ENCODE measurements around the gene C5orf24.

Gene C5orf24

DNA sequence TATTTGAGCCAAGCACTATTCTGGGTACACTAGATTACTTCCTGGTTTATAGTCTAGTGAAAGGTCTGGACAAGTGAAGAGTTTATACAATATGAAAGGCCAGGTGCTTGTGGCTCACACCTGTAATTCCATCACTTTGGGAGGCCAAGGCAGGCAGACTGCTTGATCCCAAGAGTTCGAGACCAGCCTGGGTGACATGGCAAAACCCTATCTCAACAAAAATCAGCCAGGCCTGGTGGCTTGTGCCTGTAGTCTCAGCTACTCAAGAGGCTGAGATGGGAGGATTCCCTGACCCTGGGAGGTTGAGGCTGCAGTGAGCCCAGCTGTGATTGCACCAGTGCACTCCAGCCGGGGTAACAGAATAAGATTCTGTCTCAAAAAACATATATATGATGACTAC is 18.9 kb downstream of the C5orf24 start:
- DNase-seq (ENCODE audit: low read depth): no peak
- H3K4me3 ChIP-seq (ENCODE audit: low read length): no peak overlapping the region
- no peak for TF ChIP-seq CTCF (conservative IDR thresholded peaks at IDR 0.05; ENCODE audit: low read length)

DNA sequence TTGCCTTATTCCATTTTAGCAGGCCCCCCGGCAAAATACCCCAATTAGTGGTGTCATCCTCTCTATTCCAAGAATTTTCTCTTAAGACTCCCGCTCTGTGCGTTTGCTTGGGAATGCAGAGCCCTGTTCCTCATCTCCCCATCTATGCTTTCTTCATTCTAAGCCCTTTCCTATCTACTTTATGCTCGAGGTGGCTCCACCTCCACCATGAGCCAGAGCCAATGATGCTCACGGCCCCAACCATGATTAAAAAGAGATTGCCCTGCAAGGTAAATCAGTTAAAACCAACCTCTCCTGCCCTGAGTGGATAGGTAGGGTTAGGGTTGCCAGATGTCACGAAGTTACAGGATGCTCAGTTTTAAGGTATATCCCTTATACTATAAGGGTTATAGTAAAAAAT is 27.7 kb downstream of the C5orf24 start:
- H3K4me3 ChIP-seq (ENCODE audit: low read length): no peak overlapping the region
- no peak for DNase-seq (ENCODE audit: low read depth)
- no peak for TF ChIP-seq CTCF (conservative IDR thresholded peaks at IDR 0.05; ENCODE audit: low read length)

DNA sequence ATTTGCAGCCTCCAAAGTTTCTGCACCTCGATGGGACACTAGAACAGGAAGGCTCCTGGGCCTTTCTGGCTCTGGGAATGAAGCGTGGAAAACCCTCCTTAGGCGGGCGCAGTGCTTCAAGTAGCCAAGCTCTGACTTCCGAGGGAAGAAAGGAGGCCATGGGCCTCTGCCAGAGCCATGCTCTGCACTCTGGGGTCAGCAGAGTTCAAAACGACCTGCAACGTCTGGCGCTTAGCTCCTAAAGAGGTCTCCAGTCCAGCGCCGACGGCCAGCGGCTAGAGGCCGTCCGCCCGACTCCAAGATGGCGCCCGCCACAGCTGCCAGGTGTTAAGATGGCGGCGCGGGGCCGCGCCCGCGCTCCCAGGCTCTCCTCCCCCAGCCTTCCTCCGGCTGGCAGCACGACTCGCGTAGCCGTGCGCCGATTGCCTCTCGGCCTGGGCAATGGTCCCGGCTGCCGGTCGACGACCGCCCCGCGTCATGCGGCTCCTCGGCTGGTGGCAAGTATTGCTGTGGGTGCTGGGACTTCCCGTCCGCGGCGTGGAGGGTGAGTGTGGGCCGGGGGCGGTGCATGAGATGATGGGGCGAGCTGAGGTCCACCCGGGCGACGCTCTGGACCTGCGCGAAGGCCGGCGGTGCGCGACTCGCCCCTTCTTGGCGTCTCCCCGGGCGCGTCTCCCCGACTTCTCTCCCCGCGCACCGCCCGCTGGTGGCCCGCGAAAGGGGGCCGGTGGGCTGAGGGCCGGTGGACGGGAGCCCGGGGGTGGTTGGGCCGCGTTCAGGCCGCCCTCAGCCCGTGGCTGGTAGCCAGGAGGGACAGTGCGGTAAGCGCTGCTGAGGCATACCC is 28.4 kb downstream of the C5orf24 start, which contains the start of gene TXNDC15:
Gene TXNDC15 (plus strand): TSS at position 385 of the 844 bp plus-strand sequence. CDS start 57 bp downstream, at position 442.
- TF ChIP-seq CTCF (conservative IDR thresholded peaks at IDR 0.05; ENCODE audit: low read length): no peak
- H3K4me3 ChIP-seq (ENCODE audit: low read length): peak within 1 kb of the TSS; percentile 85
- peak; percentile 86 for DNase-seq (ENCODE audit: low read depth)

GRCh38 chr5:134874831-134875655 is 29.3 kb downstream of the C5orf24 start:
- TF ChIP-seq CTCF (conservative IDR thresholded peaks at IDR 0.05; ENCODE audit: low read length): no peak
- H3K4me3 ChIP-seq (ENCODE audit: low read length): peak overlapping the region; percentile 85
- DNase-seq (ENCODE audit: low read depth): peak; percentile 91

- DNase-seq (ENCODE audit: low read depth): no peak
These were observed 31.4 kb downstream of the C5orf24 start for GRCh38 chr5:134877159-134877558.

GRCh38 chr5:134878403-134878802 is 32.6 kb downstream of the C5orf24 start:
- H3K4me3 ChIP-seq (ENCODE audit: low read length): no peak overlapping the region
- DNase-seq (ENCODE audit: low read depth): no peak
- TF ChIP-seq CTCF (conservative IDR thresholded peaks at IDR 0.05; ENCODE audit: low read length): no peak

More at GRCh38 chr5:134877159-134877558, 31.4 kb downstream of the C5orf24 start:
- no peak for TF ChIP-seq CTCF (conservative IDR thresholded peaks at IDR 0.05; ENCODE audit: low read length)
- H3K4me3 ChIP-seq (ENCODE audit: low read length): no peak overlapping the region
